GM21360 (cell line): ENCODE results near the gene CAMSAP1.
A peak's percentile ranks its signal among the peaks of the same experiment; 100 is the strongest.
"Not testable (repeated sequence)": the region's sequence is repeated elsewhere in the genome, so short reads cannot be mapped to it uniquely, and the experiment has no call there.

Source experiments
- ATAC-seq: cut with Tn5 transposase; IDR thresholded peaks from one replicate; pipeline ENCODE4 v1.9.1; 2021; ENCODE audit warnings: mild to moderate bottlenecking, moderate library complexity; ENCODE audit not compliant: unreplicated experiment

The CAMSAP1 gene

GRCh38 chr9:135901031-135901758 is 6.2 kb downstream of the CAMSAP1 start:
- no peak for ATAC-seq

GRCh38 chr9:135898634-135899407 is 8.5 kb downstream of the CAMSAP1 start:
- ATAC-seq = no peak

GRCh38 chr9:135896626-135897025 is 10.7 kb downstream of the CAMSAP1 start:
- no peak for ATAC-seq

GRCh38 chr9:135896205-135896604 is 11.1 kb downstream of the CAMSAP1 start:
- ATAC-seq = no peak

GRCh38 chr9:135895202-135895848 is 12.0 kb downstream of the CAMSAP1 start:
- no peak for ATAC-seq

- no peak for ATAC-seq
These were observed 14.2 kb downstream of the CAMSAP1 start for GRCh38 chr9:135893104-135893503.

GRCh38 chr9:135892327-135892726 is 15.0 kb downstream of the CAMSAP1 start:
- not testable (repeated sequence) for ATAC-seq

- ATAC-seq = no peak
These were observed 16.2 kb downstream of the CAMSAP1 start for GRCh38 chr9:135891027-135891631.

- ATAC-seq = no peak
These were observed 16.9 kb downstream of the CAMSAP1 start for GRCh38 chr9:135890190-135891026.

DNA sequence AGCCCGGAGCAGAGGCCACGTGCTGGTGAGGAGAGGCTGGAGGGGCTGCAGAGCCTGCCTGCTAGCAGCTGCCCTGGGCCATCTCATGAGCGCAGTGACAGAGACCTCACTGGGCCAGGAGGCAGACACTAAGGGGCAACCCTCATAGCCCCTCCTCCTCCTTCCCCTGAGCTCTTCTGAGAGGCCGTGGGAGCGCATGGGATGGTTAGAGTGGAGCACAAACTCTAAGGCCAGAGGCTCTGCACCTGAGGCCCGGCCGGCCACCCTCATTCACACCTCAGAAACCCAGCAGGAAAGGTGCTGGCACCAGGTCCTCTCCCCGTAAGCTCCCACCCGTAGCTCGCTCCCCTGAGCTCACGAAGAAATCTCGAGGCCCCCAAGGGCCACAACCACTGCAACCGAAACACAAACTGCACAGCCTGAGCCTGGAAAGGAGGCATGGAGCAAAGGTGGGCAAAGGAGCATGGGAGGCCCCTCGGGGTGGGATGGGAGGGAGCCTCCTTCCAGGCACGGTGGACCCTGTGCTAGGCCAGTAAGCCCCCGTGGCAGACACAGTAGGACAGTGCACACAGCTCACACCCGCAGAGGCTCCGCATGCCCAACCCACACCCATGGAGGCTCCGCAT is 17.7 kb downstream of the CAMSAP1 start:
- no peak for ATAC-seq

DNA sequence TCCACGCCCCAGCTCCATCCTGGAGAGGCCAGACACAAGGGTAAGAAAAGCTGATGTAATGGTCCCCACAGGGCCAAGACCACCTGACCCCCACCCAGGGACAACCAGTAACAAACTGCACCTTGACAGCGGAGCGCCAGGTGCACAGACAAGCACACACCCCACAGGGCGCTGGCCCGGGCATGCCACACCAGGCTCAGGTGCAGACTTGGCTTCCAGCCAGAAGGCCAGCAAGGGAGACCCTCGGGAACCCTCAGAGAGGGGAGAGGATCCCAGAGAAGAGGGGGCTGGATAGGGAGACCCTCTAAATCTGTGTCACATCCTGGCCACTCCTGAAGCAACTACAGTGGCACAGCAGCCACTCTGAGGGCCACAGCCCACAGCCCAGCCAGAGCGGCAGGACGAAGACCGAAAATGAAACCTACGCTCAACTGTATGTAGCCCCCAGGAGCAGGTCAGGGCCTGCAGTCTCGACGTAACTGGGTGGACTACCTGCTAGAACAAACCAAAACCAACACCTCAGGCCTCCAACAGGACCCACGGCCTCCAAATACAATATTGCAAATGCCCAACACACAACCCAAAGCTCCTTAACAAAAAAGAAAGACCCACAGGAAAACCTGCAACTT is 18.5 kb downstream of the CAMSAP1 start:
- no peak for ATAC-seq

DNA sequence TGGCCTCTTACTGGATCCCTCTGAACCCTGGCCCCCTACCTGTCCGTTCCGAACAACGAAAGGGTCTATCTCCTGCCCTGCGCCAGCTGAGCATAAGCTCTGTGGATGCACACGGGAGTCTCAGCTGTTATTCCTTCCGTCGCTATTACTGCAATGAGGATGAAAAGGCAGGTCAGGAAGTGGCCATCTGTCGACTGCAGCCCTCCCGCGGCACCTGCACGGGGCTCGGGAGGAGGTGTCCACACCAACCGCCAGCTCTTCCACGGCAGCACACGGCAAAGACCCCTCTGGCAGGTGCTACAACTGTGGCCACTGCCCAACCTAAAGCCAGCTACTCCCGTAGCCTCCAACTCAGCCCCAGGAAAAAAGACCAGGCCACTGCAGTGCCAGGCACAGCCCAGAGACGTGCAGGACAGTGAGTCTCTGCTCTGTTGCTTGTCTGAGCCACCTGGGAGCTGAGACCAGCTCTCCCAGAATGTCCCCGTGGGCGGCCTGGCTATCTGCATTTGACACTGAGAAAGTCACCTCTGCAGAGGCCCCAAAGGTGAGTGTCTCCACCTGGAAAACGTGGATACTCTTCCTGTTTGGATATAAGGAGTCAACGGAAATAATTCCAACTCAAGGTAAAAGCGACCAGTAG is 19.1 kb downstream of the CAMSAP1 start:
- no peak for ATAC-seq

DNA sequence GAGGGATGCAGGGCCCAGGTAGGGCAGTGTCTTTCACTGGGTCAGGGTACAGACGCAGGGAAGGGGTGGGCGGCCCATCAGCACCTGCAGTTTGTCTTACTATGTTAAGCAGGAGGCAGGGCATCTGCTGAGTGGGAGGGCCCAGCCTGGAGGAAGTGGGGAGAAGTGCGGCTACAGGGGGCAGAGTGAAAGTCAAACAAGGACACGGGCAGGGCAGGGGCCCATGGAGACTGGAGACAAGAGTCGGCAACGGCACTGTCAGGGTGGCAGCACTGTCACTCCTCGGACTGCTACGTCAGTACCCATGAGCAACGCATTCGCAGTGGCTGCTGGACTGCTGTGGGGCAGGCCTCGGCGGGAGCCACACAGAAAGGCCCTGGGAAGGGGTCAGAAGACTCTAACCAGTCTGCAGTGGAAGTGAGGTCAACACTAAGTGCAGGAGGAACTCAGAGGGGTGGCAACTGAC is 19.7 kb downstream of the CAMSAP1 start:
- ATAC-seq = peak; percentile 55

DNA sequence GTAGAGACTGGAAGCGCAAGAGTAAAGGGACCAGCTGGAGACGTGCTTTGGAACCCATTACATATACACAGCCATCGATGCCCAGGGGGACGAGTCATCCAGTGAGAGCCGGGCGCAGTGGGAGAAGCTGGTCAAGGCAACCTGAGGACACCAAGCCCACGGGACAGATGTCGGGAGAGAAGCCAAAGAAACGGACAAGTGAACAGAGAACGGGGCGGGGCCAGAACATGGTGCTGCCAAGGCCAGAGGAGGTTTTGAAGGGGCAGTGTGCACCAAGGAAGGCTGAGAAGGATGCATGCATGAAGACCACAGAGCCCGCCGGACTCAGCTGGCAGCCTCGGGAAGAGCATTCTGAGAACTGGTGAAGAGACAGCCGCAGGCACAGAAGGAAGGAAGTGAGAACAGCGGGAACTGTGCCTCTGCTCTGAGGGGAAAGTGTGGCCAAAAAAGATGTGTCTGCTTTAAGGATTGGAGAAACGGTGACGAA is 20.3 kb downstream of the CAMSAP1 start:
- peak; percentile 15 for ATAC-seq

- no peak for ATAC-seq
These were observed 21.0 kb downstream of the CAMSAP1 start for GRCh38 chr9:135886147-135886981.

- no peak for ATAC-seq
These were observed 22.1 kb downstream of the CAMSAP1 start for GRCh38 chr9:135885100-135885853.

GRCh38 chr9:135884328-135885035 is 22.9 kb downstream of the CAMSAP1 start:
- no peak for ATAC-seq
